Neutrophil (primary cell): ENCODE results near the gene MACROD1.

ENCODE experiments used
- H3K27ac ChIP-seq: fragments of 200-600 bp; sonication (generic); 2 replicates; pipeline ENCODE4 v1.5.1; 2016; ENCODE audit warnings: mild to moderate bottlenecking, moderate library complexity
- H3K27me3 ChIP-seq: fragments of 200-600 bp; sonication (generic); 2 replicates; pipeline ENCODE4 v1.6.0; 2016; ENCODE audit warnings: mild to moderate bottlenecking
- H3K36me3 ChIP-seq: fragments of 200-600 bp; sonication (generic); 2 replicates; pipeline ENCODE4 v1.5.1; 2017
- H3K4me1 ChIP-seq, 2 experiments: fragments of 200-600 bp in 1 of 2; sonication (generic) in 1 of 2; 1 replicate in 1 of 2; 2 replicates in 1 of 2; pipeline versions ENCODE4 v1.5.1 to v1.6.1; 2013 to 2016; ENCODE audit warnings: low read depth in 1 of 2, low read length in 1 of 2, mild to moderate bottlenecking in 1 of 2, moderate library complexity in 1 of 2; ENCODE audit not compliant: control insufficient read depth in 1 of 2, insufficient read depth in 1 of 2
- H3K4me3 ChIP-seq, 2 experiments: fragments of 200-600 bp in 1 of 2; sonication (generic) in 1 of 2; 1 replicate in 1 of 2; 2 replicates in 1 of 2; pipeline ENCODE4 v1.5.1; 2013 to 2016; ENCODE audit warnings: low read depth in 1 of 2, low read length in 1 of 2, mild to moderate bottlenecking in 1 of 2, moderate library complexity in 1 of 2
- H3K9me3 ChIP-seq: fragments of 200-600 bp; sonication (generic); 2 replicates; pipeline ENCODE4 v1.5.1; 2016
- CTCF ChIP-seq: fragments of 200-600 bp; sonication (generic); IDR thresholded peaks from 2 replicates; pipeline ENCODE4 v1.5.1; 2016; ENCODE audit warnings: antibody characterized with exemption

MACROD1 gene

DNA sequence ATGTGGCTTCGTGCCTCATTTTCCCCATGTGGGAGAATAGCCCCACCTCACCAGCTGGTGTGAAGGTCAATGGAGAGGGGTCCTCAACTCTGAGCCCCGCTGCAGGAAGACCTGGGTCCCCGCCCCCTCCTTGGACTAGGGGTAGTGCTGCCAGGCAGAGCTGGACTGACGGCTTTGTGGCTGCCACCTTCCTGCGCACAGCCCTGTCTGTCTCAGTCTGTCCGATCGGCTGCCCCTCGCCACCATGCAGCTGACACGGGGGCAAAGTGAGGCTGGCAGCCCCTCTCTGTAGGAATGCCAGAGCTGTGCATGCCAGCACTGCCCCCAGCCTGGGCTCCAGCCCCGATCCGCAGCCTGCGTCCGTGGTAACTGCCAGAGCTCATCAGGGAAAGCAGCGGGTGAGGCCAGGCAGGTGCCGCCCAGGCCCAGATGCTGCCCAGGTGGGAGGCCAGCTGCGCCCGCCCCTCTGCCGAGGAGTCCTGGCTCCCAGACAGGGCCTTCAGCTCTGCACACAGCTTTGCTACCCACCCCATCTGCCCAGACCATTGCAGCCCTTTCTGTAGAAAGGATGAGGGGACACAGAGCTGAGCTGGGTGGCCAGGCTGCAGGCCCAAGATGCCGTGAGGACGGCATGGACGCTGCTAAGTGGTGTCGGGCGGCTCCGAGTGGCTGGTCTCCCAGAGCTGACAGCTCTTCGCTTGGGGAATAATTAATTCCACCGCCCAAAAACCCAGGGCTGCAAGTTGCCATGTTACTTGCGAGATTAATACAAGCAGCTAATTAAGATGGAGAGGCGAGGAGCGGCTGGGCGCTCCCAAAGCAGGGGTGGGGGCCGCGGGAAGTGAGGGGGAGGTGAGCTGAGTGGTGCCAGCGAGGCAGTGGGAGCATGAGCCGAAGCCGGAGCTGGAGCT is 149.7 kb downstream of the MACROD1 start:
- H3K27me3 ChIP-seq, result peaks cover 4% of the 10 kb centered on the region
- no peak for TF ChIP-seq CTCF
- no peak overlapping the region for H3K4me3 ChIP-seq
- H3K36me3 ChIP-seq, result no peaks in the 10 kb centered on the region
- no peaks in the 10 kb centered on the region for H3K4me1 ChIP-seq
- H3K27ac ChIP-seq, result no peak overlapping the region
- no peaks in the 10 kb centered on the region for H3K9me3 ChIP-seq

GRCh38 chr11:64015510-64015909 is 150.4 kb downstream of the MACROD1 start:
- Histone ChIP-seq H3K36me3 (no peaks in the 10 kb centered on the region), H3K4me3 (no peak overlapping the region), H3K4me1 (no peaks in the 10 kb centered on the region), H3K27ac (no peak overlapping the region), H3K27me3 (peaks cover 8% of the 10 kb centered on the region), H3K9me3 (no peaks in the 10 kb centered on the region)
- no peak for TF ChIP-seq CTCF

DNA sequence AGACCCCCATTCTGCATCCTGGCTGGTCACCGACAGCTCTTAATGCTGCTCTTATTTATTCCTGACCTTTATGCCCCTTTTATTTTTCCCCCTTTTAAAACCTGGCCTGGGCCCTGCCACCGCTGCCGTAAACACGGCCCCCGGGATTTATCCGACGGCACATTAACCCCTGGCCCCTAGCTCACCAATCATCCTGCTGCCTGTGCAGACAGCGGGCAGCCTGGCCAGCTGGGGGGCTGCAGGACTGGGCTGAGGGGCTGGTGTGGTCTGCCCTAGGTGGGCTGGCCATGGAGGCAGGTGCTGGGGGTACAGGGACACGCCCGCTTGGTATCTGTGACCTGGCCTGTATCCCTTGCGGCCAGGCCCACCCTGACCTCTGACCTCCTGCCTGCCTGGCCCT is 151.6 kb downstream of the MACROD1 start:
- Histone ChIP-seq H3K4me3 (no peak overlapping the region), H3K9me3 (no peaks in the 10 kb centered on the region), H3K36me3 (no peaks in the 10 kb centered on the region), H3K4me1 (no peaks in the 10 kb centered on the region), H3K27ac (no peak overlapping the region), H3K27me3 (peaks cover 13% of the 10 kb centered on the region)
- TF ChIP-seq CTCF, result no peak

DNA sequence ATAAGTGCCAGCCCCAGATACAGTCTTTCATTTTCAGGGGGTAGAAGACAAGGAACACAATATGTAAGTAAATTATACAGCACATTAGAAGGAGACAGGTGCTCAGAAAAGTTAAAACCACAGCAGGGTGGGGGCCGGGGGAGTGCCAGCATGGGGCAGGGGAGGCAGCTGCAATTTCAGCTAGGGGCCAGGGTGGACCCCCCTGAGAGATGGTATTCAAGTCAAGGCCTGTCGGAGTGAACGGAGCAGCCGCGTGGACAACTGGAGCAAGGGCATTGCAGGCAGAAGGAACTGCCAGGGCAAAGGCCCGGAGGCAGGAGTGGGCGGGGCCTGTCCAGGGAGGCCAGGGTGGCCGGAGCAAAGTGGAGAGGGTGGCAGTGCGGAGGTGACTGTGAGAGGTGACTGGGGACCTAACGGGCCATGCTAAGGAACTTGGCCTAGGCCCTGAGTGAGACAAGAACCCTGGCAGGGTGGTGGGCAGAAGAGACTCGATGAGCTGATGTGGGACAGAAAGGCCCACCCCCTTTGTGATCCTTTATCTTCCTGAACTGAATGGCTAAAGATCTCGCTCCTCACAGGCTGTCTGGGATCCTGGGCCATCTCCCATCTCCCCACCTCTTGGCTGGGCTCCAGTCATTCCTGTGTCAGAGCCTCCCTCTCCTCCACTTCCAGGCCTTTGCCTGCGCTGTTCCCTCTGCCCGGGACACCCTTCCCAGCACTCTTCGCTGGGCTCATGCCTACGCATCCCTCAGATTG is 152.6 kb downstream of the MACROD1 start:
- H3K27me3 ChIP-seq, result peaks cover 24% of the 10 kb centered on the region
- H3K36me3 ChIP-seq, result no peaks in the 10 kb centered on the region
- no peak overlapping the region for H3K27ac ChIP-seq
- TF ChIP-seq CTCF, result no peak
- no peak overlapping the region for H3K4me3 ChIP-seq
- no peaks in the 10 kb centered on the region for H3K4me1 ChIP-seq
- no peaks in the 10 kb centered on the region for H3K9me3 ChIP-seq

DNA sequence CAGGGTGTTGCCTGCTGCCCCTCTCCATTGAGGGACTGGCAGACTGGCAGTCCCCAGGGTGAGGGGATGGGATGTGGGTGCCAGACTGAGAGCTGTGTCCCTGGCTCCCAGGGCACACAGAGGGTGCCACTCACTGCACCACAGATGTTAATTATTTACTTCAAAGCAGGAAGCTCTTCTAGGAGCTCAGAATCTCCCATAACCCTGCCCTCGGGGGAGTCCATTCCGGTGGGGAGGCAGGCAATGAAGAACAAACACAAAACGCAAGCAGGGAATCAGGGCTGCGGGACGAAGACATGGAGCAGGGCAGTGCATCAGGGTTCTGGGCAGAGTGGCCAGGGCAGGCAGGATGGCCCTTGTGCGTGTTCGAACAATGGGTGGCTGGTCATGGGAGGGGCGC is 154.5 kb downstream of the MACROD1 start:
- H3K4me3 ChIP-seq, result no peak overlapping the region
- no peaks in the 10 kb centered on the region for H3K36me3 ChIP-seq
- no peaks in the 10 kb centered on the region for H3K9me3 ChIP-seq
- H3K27ac ChIP-seq, result no peak overlapping the region
- no peak for TF ChIP-seq CTCF
- H3K27me3 ChIP-seq, result peaks cover 43% of the 10 kb centered on the region
- H3K4me1 ChIP-seq, result peaks cover 14% of the 10 kb centered on the region in 2 experiments
